NCI-H1092 (cell line): Measurements from ENCODE around the gene NEU2.
"Not testable (repeated sequence)": the region's sequence is repeated elsewhere in the genome, so short reads cannot be mapped to it uniquely, and the experiment has no call there.

Experiments
- DNase-seq: peaks from one replicate; lab custom pipeline; 2025; lab: John Stamatoyannopoulos, UW

The NEU2 gene

GRCh38 chr2:233058717-233059546 is 26.5 kb downstream of the NEU2 start:
- DNase-seq: no peak

- no peak for DNase-seq
Observed at GRCh38 chr2:233059547-233059796, 27.0 kb downstream of the NEU2 start.

- no peak for DNase-seq
Observed at GRCh38 chr2:233059797-233060500, 27.5 kb downstream of the NEU2 start, which contains the start of gene INPP5D. INPP5D (plus strand) TSS chr2:233060342; CDS start chr2:233060479, 137 bp downstream.

- DNase-seq: no peak
Observed at GRCh38 chr2:233060501-233060979, 28.1 kb downstream of the NEU2 start.

GRCh38 chr2:233060980-233061590 is 28.6 kb downstream of the NEU2 start:
- DNase-seq: no peak

GRCh38 chr2:233061591-233062450 is 29.3 kb downstream of the NEU2 start:
- DNase-seq: no peak

GRCh38 chr2:233062451-233062850 is 30.0 kb downstream of the NEU2 start:
- DNase-seq: no peak

GRCh38 chr2:233062946-233063268 is 30.4 kb downstream of the NEU2 start:
- DNase-seq: no peak

GRCh38 chr2:233063269-233063975 is 30.9 kb downstream of the NEU2 start:
- DNase-seq: no peak

- DNase-seq: no peak
Observed at GRCh38 chr2:233063976-233064411, 31.5 kb downstream of the NEU2 start.

GRCh38 chr2:233064530-233065199 is 32.2 kb downstream of the NEU2 start:
- DNase-seq: no peak

- DNase-seq: not testable (repeated sequence)
Observed at GRCh38 chr2:233065200-233065589, 32.7 kb downstream of the NEU2 start.

GRCh38 chr2:233065954-233066470 is 33.5 kb downstream of the NEU2 start:
- DNase-seq: no peak

GRCh38 chr2:233068762-233069418 is 36.4 kb downstream of the NEU2 start:
- DNase-seq: no peak

- DNase-seq: no peak
Observed at GRCh38 chr2:233072838-233073237, 40.4 kb downstream of the NEU2 start.

- no peak for DNase-seq
Observed at GRCh38 chr2:233074106-233074505, 41.6 kb downstream of the NEU2 start.

- DNase-seq: no peak
Observed at GRCh38 chr2:233075141-233075965, 42.9 kb downstream of the NEU2 start.

- DNase-seq: no peak
Observed at GRCh38 chr2:233075966-233076339, 43.5 kb downstream of the NEU2 start.

GRCh38 chr2:233076749-233077148 is 44.3 kb downstream of the NEU2 start:
- DNase-seq: no peak
